A549 treated with DMSO at 1 μM for 4 hours (cell line): ENCODE data around the gene C14orf93. TPM values are rescaled to one million over a fixed set of nuclear protein-coding genes. Genes with fewer than 3 reads are reported as not detected.

Source experiments
- total RNA-seq: library from RNA; stranded (reverse); fragments of 200-300 nt; extraction: Qiagen RNA extraction; gene quantifications from 5 replicates; pipeline ENCODE4 v1.2.3, GENCODE V29; 2022; ENCODE audit warnings: low read depth

The C14orf93 gene
- 3.0 to 4.1 TPM (median 3.3 TPM) in 5 replicates for total RNA-seq

DNA sequence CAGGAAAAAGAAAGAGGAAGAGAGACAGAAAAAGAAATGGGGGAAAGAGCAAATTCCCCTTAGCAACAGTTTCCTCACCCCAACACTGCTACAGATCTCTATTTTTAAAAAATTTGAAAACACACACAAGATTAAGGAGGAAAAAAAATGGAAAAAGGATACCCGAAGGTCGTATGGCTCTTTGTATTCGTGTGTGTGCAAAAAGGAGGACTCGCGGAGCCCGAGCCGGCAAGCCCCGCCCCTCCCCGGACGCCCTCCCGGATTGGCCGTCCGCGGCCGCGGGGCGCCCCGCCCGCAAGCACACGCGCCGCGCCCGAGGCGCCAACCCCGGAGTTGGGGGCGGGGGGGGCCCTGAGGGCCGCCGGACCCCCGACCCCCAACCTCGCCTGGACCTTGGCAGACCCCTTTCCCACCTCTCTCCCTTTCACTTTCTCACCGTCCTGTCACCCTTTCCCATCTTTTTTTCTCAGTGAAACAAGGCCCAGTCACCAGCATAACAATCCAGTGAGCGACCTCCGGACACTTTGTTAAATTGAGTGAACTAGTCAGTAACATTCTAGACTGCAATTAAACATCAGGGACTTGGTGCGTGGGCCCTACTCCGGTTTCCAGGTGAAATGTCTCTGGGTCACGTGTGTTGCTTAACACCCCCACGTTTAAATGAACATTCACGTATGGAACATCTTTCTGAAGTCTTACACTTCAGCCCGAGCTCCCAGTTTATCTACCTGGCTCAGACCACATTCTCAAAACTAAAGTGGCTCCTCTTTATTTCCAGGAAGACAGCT, at the start of gene C14orf93:
Gene C14orf93 (minus strand): TSS at position 205 of the 788 bp plus-strand sequence. CDS start 11,120 bp downstream, outside the sequence.

DNA sequence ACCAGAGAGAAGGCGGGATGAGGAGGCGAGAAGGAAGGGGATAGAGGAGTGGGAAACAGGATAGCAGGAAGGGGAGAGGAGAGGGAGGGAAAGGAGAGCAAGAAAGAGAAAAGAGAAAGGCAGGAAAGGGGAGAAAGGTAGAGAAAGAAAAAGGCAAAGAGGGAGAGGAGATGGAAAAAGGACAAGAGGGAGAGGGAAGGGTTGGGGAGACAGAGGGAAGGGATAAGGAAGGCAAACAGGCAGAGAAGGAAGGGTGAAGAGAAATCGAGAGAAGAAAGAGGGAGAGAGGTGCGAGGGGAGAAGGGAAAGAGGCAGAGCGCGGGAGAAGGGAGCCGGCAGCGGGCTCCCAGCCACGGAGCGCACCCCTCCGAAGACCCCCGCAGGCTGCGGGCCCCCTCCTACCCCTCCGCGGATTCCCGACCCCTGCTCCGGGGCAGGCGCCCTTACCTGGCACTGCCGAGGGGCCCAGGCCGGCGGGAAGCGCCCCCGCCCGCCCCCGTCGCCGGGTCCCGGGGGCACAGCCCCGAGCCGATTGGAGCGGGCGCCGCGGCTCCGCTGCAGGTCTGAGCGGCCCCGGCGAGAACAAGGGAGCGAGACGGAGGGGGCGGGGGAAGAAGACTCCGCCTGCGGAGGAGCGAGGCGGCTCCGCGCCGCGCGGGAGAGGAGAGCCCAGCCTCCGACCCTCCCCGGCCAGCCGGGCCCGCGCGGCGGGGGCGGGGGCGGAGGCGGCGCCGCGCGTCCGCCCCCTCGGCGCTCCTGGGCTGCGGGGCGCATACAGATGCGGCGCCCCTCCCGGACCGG, 47.2 kb upstream of the C14orf93 start, which contains the start of gene CDH24:
Gene CDH24 (minus strand): TSS at position 565 of the 801 bp plus-strand sequence. CDS start 1,787 bp downstream, outside the sequence.

DNA sequence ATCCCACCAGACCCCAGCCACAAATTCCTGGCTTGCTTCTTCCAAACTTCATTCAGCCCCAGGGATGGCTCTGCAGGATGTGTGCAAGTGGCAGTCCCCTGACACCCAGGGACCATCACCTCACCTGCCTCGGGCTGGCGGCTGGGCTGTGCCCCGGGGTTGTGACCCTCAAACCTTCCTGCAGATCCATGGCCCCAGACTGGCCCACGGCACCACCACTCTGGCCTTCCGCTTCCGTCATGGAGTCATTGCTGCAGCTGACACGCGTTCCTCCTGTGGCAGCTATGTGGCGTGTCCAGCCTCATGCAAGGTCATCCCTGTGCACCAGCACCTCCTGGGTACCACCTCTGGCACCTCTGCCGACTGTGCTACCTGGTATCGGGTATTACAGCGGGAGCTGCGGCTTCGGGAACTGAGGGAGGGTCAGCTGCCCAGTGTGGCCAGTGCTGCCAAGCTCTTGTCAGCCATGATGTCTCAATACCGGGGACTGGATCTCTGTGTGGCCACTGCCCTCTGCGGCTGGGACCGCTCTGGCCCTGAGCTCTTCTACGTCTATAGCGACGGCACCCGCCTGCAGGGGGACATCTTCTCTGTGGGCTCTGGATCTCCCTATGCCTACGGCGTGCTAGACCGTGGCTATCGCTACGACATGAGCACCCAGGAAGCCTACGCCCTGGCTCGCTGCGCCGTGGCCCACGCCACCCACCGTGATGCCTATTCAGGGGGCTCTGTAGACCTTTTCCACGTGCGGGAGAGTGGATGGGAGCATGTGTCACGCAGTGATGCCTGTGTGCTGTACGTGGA, 32.4 kb upstream of the C14orf93 start, which contains the start of gene PSMB11:
Gene PSMB11 (plus strand): TSS at position 51 of the 804 bp plus-strand sequence. CDS start 14 bp downstream, at position 65.

DNA sequence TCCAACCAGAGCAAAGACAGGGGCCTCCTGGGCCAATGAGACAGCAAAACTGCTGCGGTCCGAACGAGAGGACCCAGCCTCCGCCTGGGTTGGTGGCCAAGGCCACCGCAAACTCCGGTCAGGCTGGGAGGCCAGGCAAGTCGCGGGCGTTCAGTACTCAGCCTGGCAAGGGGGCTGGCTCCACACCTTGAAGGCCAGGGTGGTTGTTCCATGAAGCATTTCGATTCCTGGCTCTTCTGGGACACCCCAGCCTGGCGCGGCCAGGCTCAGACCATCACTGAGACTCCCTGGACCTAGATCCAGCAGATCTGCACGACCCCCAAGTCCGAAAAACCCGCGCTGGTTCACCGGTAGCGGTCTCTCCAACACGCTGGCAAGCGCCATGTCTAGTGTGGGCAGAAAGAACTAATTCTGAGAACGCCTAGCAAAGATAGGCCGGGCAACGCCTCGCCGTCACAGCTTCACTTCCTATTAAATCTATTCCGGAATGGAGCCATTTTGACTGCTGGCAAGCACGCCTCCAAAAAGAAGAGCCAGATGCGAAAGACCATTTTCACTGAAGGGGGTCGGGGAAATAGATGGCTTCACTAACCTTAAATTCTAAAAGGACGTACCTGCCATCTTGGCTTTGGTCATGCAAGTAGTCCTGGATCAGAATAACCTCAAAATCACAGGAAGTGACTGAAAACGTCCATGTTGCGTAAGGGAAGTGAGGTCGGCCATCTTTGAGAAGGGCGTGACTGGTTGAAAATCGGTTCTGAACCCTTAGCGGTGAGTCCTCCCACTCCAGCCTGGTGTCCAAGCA, 24.8 kb upstream of the C14orf93 start, which contains the start of gene PSMB5:
Gene PSMB5 (minus strand): TSS at position 403 of the 805 bp plus-strand sequence. CDS start 19 bp downstream, at position 384.

GRCh38 chr14:22982477-22983245, 27.3 kb downstream of the C14orf93 start, which contains the start of gene AJUBA:
TSS of gene AJUBA (minus strand) at chr14:22982551. CDS start at chr14:22982266, 285 bp downstream.

Other genes starting within 250 kb of the C14orf93 start
- gene OXA1L, start 243.5 kb downstream of the C14orf93 start, total RNA-seq, result 152 to 169 TPM (median 161 TPM) in 5 replicates
- 9.8 to 19.1 TPM (median 12.0 TPM) in 5 replicates for gene SLC7A7, start 194.7 kb downstream of the C14orf93 start, total RNA-seq
- gene MRPL52, start 180.3 kb downstream of the C14orf93 start, total RNA-seq, result 135 to 197 TPM (median 194 TPM) in 5 replicates
- gene MMP14, start 173.6 kb downstream of the C14orf93 start, total RNA-seq, result 0.52 to 1.3 TPM (median 0.75 TPM) in 5 replicates
- 74.7 to 82.6 TPM (median 81.9 TPM) in 5 replicates for gene LRP10, start 138.4 kb downstream of the C14orf93 start, total RNA-seq
- gene REM2, start 126.9 kb downstream of the C14orf93 start, total RNA-seq, result 0.29 to 0.46 TPM (median 0.39 TPM) in 5 replicates
- gene RBM23, start 91.0 kb downstream of the C14orf93 start, total RNA-seq, result 63.1 to 66.7 TPM (median 65.4 TPM) in 5 replicates
- 109 to 127 TPM (median 119 TPM) in 5 replicates for gene PRMT5, start 80.8 kb downstream of the C14orf93 start, total RNA-seq
- gene HAUS4, start 53.1 kb downstream of the C14orf93 start, total RNA-seq, result 34.8 to 39.4 TPM (median 36.3 TPM) in 5 replicates
- gene AJUBA, start 27.6 kb downstream of the C14orf93 start, total RNA-seq, result 36.4 to 45.2 TPM (median 40.3 TPM) in 5 replicates
- gene PSMB5, start 24.8 kb upstream of the C14orf93 start, total RNA-seq, result 296 to 345 TPM (median 321 TPM) in 5 replicates
- gene PSMB11, start 32.1 kb upstream of the C14orf93 start, total RNA-seq, result not detected in 5 replicates
- 3.4 to 6.1 TPM (median 4.9 TPM) in 5 replicates for gene CDH24, start 47.4 kb upstream of the C14orf93 start, total RNA-seq
- 109 to 121 TPM (median 111 TPM) in 5 replicates for gene ACIN1, start 85.0 kb upstream of the C14orf93 start, total RNA-seq
- 77.8 to 107 TPM (median 105 TPM) in 5 replicates for gene C14orf119, start 85.4 kb upstream of the C14orf93 start, total RNA-seq
- not detected in 5 replicates for gene CIROP, start 94.8 kb upstream of the C14orf93 start, total RNA-seq
- gene CEBPE, start 109.1 kb upstream of the C14orf93 start, total RNA-seq, result 0.05 to 0.06 TPM in 2 of 5 replicates, not detected in the others
- 0.25 to 0.69 TPM (median 0.34 TPM) in 5 replicates for gene SLC7A8, start 173.5 kb upstream of the C14orf93 start, total RNA-seq
- not detected in 5 replicates for gene RNF212B, start 227.8 kb upstream of the C14orf93 start, total RNA-seq